GM13977 (cell line): ENCODE results near the gene UGT1A3.

Experiments used
- DNase-seq: peaks from one replicate; pipeline ENCODE4 v3.0.0; 2012; ENCODE audit warnings: low spot score
- in situ Hi-C: fragments of 300-500 bp; cut with MboI; formaldehyde crosslinking; loops from one replicate; pipeline ENCODE4 v1.12.0; 2022; ENCODE audit warnings: low sequenced_read_pairs, low pct_unique_long_range_greater_than_20kb, mixed read lengths, inconsistent platforms; ENCODE audit not compliant: unreplicated experiment
- TF ChIP-seq, protein P1 (sequence below): IDR thresholded peaks from 2 replicates; pipeline ENCODE4 v1.5.1; 2012; ENCODE audit warnings: mild to moderate bottlenecking, control low read depth; ENCODE audit not compliant: insufficient read depth; ENCODE audit errors: extremely low read depth, missing control alignments

The UGT1A3 gene

GRCh38 chr2:233706720-233707119 is 22.1 kb upstream of the UGT1A3 start:
- TF ChIP-seq, protein P1, sequence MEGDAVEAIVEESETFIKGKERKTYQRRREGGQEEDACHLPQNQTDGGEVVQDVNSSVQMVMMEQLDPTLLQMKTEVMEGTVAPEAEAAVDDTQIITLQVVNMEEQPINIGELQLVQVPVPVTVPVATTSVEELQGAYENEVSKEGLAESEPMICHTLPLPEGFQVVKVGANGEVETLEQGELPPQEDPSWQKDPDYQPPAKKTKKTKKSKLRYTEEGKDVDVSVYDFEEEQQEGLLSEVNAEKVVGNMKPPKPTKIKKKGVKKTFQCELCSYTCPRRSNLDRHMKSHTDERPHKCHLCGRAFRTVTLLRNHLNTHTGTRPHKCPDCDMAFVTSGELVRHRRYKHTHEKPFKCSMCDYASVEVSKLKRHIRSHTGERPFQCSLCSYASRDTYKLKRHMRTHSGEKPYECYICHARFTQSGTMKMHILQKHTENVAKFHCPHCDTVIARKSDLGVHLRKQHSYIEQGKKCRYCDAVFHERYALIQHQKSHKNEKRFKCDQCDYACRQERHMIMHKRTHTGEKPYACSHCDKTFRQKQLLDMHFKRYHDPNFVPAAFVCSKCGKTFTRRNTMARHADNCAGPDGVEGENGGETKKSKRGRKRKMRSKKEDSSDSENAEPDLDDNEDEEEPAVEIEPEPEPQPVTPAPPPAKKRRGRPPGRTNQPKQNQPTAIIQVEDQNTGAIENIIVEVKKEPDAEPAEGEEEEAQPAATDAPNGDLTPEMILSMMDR, result no peak
- in situ Hi-C loops, result loop anchor here (25.0 kb wide), 1 partner anchor 219 kb away; no protein-coding TSS in a partner anchor
- no peak for DNase-seq

- in situ Hi-C loops, result loop anchor here (25.0 kb wide), 1 partner anchor 221 kb away; no protein-coding TSS in a partner anchor
- DNase-seq, result no peak
- TF ChIP-seq, protein P1, result no peak
Observed at GRCh38 chr2:233707940-233708644, 20.8 kb upstream of the UGT1A3 start.

- no peak for DNase-seq
- TF ChIP-seq, protein P1, result no peak
- in situ Hi-C loops, result loop anchor here (25.0 kb wide), 1 partner anchor 222 kb away; no protein-coding TSS in a partner anchor
Observed at GRCh38 chr2:233708942-233709341, 19.9 kb upstream of the UGT1A3 start.

DNA sequence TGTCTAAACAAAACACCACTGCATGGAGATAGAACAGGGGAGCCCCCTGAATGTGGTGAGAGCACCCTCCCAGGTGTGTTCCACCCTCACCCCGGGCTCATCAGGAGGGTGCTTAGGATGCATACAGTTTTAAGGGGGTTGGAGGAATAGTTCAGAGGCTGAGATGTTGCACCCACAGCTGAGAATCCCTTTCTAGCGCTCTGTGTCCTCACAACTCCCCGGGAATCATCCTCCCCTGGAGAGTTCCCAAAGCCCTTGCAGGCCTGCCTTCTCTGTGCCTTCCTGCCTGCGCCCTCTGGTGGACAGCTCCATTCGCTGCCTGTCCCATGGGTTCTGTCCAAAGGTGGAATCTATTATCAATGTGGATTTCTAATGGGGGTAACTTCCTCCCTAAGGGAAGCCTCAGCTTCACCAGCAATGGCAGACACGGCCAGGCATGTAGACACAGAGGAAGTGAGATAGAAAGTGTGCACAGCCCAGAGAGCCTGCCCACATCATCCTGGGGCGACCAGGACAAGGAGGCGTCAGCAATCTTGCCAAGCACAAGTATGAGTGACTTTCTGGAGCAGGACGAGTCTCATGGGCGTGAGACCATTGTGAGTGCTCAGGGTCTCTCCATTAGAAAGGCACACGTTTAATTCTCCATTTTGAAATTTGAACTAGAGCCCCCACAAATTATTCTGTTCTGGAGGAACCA is 17.4 kb upstream of the UGT1A3 start:
- in situ Hi-C loops, result loop anchor here (25.0 kb wide), 1 partner anchor 224 kb away; no protein-coding TSS in a partner anchor
- peak; percentile 49 for DNase-seq
- TF ChIP-seq, protein P1, result peak; percentile 89

GRCh38 chr2:233712611-233713261 is 16.1 kb upstream of the UGT1A3 start, which contains the start of gene UGT1A5:
TSS of gene UGT1A5 (plus strand) at chr2:233712907. CDS start at chr2:233712992, 85 bp downstream.
- in situ Hi-C loops, result loop anchor here (25.0 kb wide), 1 partner anchor 225 kb away; no protein-coding TSS in a partner anchor

GRCh38 chr2:233713262-233713615 is 15.6 kb upstream of the UGT1A3 start:
- TF ChIP-seq, protein P1, result no peak
- in situ Hi-C loops, result loop anchor here (25.0 kb wide), 1 partner anchor 226 kb away; no protein-coding TSS in a partner anchor
- DNase-seq, result no peak

More at GRCh38 chr2:233712611-233713261, 16.1 kb upstream of the UGT1A3 start, which contains the start of gene UGT1A5:
- no peak for DNase-seq
- TF ChIP-seq, protein P1, result no peak
